WTC11 (cell line): ENCODE measurements around the gene TRMT112. TPM values are rescaled to one million over a fixed set of nuclear protein-coding genes. Genes with fewer than 3 reads are reported as not detected.

Experiments
- ATAC-seq: fragments of 200-7000 bp; cut with Tn5 transposase; 2 replicates; pipeline ENCODE4 v1.10.0; 2021; ENCODE audit warnings: mild to moderate bottlenecking, moderate library complexity
- CTCF ChIA-PET: fragments of 300-600 bp; sonication (Branson Sonifier 250); formaldehyde crosslinking; loops from one replicate; lab custom pipeline; 2021; ENCODE audit warnings: antibody characterized with exemption; lab: Charles Lee
- POLR2A ChIA-PET: fragments of 350-600 bp; sonication (Branson Sonifier 250); formaldehyde crosslinking; loops from one replicate; lab custom pipeline; 2021; ENCODE audit warnings: antibody characterized with exemption; lab: Charles Lee
- DNase-seq: peaks from one replicate; pipeline ENCODE4 v3.0.0; 2021; ENCODE audit warnings: low spot score
- H3K27ac Mint-ChIP-seq: 2 replicates; pipeline ENCODE4 v1.8.0; 2021; ENCODE audit warnings: mixed read lengths
- H3K27me3 Mint-ChIP-seq: 2 replicates; pipeline ENCODE4 v1.8.0; 2021; ENCODE audit warnings: low read depth, mild to moderate bottlenecking, moderate library complexity, mixed read lengths
- H3K36me3 Mint-ChIP-seq: 2 replicates; pipeline ENCODE4 v1.8.0; 2021; ENCODE audit warnings: mixed read lengths
- H3K4me1 Mint-ChIP-seq: 2 replicates; pipeline ENCODE4 v1.8.0; 2022; ENCODE audit warnings: mixed read lengths
- H3K4me3 Mint-ChIP-seq: 2 replicates; pipeline ENCODE4 v1.8.0; 2021; ENCODE audit warnings: mild to moderate bottlenecking, moderate library complexity, mixed read lengths
- H3K9me3 Mint-ChIP-seq: 2 replicates; pipeline ENCODE4 v1.8.0; 2021; ENCODE audit warnings: mixed read lengths
- ETV6 ChIP-seq: sonication (generic); formaldehyde crosslinking; IDR thresholded peaks from 2 replicates; pipeline ENCODE4 v1.8.1; 2022; ENCODE audit warnings: mild to moderate bottlenecking, missing genetic modification reagents
- FOXJ3 ChIP-seq: sonication (generic); formaldehyde crosslinking; IDR thresholded peaks from 2 replicates; pipeline ENCODE4 v1.9.0; 2021; ENCODE audit warnings: missing genetic modification reagents, mild to moderate bottlenecking, borderline replicate concordance
- JAZF1 ChIP-seq: fragments of 250-450 bp; sonication (Bioruptor Pico); IDR thresholded peaks from 2 replicates; pipeline ENCODE4 v1.9.0; 2021; ENCODE audit warnings: moderate library complexity, mild to moderate bottlenecking, inconsistent platforms
- MXD4 ChIP-seq: fragments of 250-450 bp; sonication (Bioruptor Pico); IDR thresholded peaks from 2 replicates; pipeline ENCODE4 v1.8.0; 2021; ENCODE audit warnings: mild to moderate bottlenecking, moderate library complexity, borderline replicate concordance
- NR2C2 ChIP-seq: sonication (generic); formaldehyde crosslinking; IDR thresholded peaks from 2 replicates; pipeline ENCODE4 v1.8.0; 2022; ENCODE audit warnings: mild to moderate bottlenecking, missing genetic modification reagents
- NR3C1 ChIP-seq: sonication (generic); formaldehyde crosslinking; conservative IDR thresholded peaks from 2 replicates; pipeline ENCODE4 v1.8.1; 2023; ENCODE audit warnings: low read depth, mild to moderate bottlenecking, missing genetic modification reagents
- RORB ChIP-seq: fragments of 250-450 bp; sonication (Bioruptor Pico); IDR thresholded peaks from 2 replicates; pipeline ENCODE4 v1.9.0; 2021; ENCODE audit warnings: mild to moderate bottlenecking
- TCF7 ChIP-seq: sonication (generic); formaldehyde crosslinking; IDR thresholded peaks from 2 replicates; pipeline ENCODE4 v1.8.0; 2022; ENCODE audit warnings: mild to moderate bottlenecking, low read depth, missing genetic modification reagents, moderate library complexity
- TP53 ChIP-seq: sonication (generic); formaldehyde crosslinking; IDR thresholded peaks from 2 replicates; pipeline ENCODE4 v1.8.1; 2023; ENCODE audit warnings: mild to moderate bottlenecking, missing genetic modification reagents
- ZBTB21 ChIP-seq: sonication (generic); formaldehyde crosslinking; IDR thresholded peaks from 2 replicates; pipeline ENCODE4 v1.8.1; 2023; ENCODE audit warnings: mild to moderate bottlenecking, missing genetic modification reagents, borderline replicate concordance
- ZNF219 ChIP-seq: sonication (generic); formaldehyde crosslinking; IDR thresholded peaks from 2 replicates; pipeline ENCODE4 v1.8.0; 2023; ENCODE audit warnings: missing genetic modification reagents, mild to moderate bottlenecking, borderline replicate concordance
- total RNA-seq: library from RNA; stranded (reverse); gene quantifications from 3 replicates; pipeline ENCODE4 v1.2.3, GENCODE V29; 2021
- TF ChIP-seq, protein P1 (sequence below): fragments of 250-450 bp; sonication (Bioruptor Pico); IDR thresholded peaks from 2 replicates; pipeline ENCODE4 v2.1.2; 2022; ENCODE audit warnings: mild to moderate bottlenecking, moderate library complexity
- TF ChIP-seq, protein P2 (sequence below): fragments of 250-450 bp; sonication (Bioruptor Pico); conservative IDR thresholded peaks from 2 replicates; pipeline ENCODE4 v1.9.0; 2021; ENCODE audit warnings: mild to moderate bottlenecking
- TF ChIP-seq, protein P3 (sequence below): sonication (generic); formaldehyde crosslinking; IDR thresholded peaks from 2 replicates; pipeline ENCODE4 v1.8.1; 2022; ENCODE audit warnings: low read depth, missing genetic modification reagents, borderline replicate concordance
- TF ChIP-seq, protein P4 (sequence below): sonication (generic); formaldehyde crosslinking; IDR thresholded peaks from 2 replicates; pipeline ENCODE4 v1.8.1; 2022; ENCODE audit warnings: missing genetic modification reagents, borderline replicate concordance
- TF ChIP-seq, protein P5 (sequence below): sonication (generic); formaldehyde crosslinking; IDR thresholded peaks from 2 replicates; pipeline ENCODE4 v1.8.1; 2022; ENCODE audit warnings: low read depth, mild to moderate bottlenecking, moderate library complexity, missing genetic modification reagents, borderline replicate concordance
- TF ChIP-seq, protein P6 (sequence below): sonication (generic); formaldehyde crosslinking; IDR thresholded peaks from 2 replicates; pipeline ENCODE4 v1.8.1; 2022; ENCODE audit warnings: mild to moderate bottlenecking, missing genetic modification reagents, moderate library complexity, borderline replicate concordance
- TF ChIP-seq, protein P7 (sequence below): sonication (generic); formaldehyde crosslinking; IDR thresholded peaks from 2 replicates; pipeline ENCODE4 v1.8.1; 2023; ENCODE audit warnings: mild to moderate bottlenecking, missing genetic modification reagents, moderate library complexity
- TF ChIP-seq, protein P8 (sequence below): sonication (generic); formaldehyde crosslinking; IDR thresholded peaks from 2 replicates; pipeline ENCODE4 v1.8.1; 2023; ENCODE audit warnings: mild to moderate bottlenecking, moderate library complexity, missing genetic modification reagents
- TF ChIP-seq, protein P9 (sequence below): fragments of 250-450 bp; sonication (Bioruptor Pico); IDR thresholded peaks from 2 replicates; pipeline ENCODE4 v1.9.0; 2021; ENCODE audit warnings: moderate library complexity, mild to moderate bottlenecking, inconsistent platforms, borderline replicate concordance

The TRMT112 gene
- total RNA-seq, 1 experiment from 2014 or later, result 285 TPM

DNA sequence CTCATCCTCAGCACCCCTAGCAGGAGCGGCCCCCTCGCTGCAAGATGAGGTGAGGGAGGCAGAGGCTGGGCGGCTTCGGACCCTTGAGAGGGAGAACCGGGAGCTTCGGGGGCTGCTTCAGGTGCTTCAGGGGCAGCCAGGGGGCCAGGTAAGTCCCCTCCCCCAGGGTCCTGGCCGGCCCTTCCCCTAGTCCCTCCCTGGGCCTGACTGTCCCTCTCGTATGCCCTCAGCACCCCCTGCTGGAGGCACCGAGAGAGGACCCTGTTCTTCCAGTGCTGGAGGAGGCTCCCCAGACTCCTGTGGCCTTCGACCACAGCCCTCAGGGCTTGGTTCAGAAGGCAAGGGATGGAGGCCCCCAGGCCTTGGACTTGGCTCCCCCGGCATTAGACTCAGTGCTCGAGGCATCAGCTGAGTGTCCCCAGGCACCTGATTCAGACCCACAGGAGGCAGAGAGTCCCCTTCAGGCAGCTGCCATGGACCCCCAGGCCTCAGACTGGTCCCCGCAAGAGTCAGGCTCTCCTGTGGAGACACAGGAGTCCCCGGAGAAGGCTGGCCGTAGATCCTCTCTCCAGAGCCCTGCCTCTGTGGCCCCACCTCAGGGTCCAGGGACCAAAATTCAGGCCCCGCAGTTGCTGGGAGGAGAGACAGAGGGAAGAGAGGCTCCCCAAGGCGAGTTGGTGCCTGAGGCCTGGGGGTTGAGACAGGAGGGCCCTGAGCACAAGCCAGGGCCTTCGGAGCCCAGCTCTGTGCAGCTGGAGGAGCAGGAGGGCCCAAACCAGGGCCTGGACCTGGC, 26.6 kb upstream of the TRMT112 start (continued):
- TF ChIP-seq, protein P1, sequence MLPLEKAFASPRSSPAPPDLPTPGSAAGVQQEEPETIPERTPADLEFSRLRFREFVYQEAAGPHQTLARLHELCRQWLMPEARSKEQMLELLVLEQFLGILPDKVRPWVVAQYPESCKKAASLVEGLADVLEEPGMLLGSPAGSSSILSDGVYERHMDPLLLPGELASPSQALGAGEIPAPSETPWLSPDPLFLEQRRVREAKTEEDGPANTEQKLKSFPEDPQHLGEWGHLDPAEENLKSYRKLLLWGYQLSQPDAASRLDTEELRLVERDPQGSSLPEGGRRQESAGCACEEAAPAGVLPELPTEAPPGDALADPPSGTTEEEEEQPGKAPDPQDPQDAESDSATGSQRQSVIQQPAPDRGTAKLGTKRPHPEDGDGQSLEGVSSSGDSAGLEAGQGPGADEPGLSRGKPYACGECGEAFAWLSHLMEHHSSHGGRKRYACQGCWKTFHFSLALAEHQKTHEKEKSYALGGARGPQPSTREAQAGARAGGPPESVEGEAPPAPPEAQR (CRISPR knock-in tag), result no peak
- TF ChIP-seq, protein P2, sequence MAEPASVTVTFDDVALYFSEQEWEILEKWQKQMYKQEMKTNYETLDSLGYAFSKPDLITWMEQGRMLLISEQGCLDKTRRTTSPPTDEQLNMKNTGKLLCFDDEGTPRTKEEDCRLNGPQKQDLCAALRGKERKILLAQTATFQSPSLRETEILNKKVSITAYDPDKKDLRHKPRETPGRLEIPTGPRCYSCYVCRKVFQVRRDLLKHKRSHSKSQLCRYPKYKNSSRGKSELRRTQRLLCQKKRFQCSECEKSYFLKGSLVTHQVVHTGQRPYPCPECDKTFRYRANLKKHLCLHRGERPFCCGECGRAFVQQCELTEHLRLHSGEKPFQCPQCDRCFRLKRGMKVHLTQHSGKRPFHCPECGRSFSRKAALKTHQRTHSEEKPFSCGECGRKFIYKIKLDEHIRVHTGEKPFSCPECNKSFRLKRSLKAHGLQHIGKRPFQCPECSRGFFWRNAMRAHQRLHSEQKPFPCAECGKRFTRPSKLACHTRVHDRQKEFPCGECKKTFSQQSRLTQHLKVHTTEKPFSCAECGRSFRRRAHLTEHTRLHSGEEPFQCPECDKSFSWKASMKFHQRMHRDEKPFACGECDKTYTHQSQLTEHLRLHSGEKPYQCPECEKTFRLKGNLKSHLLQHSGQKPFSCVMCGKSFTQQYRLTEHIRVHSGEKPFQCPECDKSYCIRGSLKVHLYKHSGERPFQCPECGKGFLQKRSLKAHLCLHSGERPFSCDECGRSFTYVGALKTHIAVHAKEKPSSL (CRISPR knock-in tag), result no peak
- TF ChIP-seq, protein P3, sequence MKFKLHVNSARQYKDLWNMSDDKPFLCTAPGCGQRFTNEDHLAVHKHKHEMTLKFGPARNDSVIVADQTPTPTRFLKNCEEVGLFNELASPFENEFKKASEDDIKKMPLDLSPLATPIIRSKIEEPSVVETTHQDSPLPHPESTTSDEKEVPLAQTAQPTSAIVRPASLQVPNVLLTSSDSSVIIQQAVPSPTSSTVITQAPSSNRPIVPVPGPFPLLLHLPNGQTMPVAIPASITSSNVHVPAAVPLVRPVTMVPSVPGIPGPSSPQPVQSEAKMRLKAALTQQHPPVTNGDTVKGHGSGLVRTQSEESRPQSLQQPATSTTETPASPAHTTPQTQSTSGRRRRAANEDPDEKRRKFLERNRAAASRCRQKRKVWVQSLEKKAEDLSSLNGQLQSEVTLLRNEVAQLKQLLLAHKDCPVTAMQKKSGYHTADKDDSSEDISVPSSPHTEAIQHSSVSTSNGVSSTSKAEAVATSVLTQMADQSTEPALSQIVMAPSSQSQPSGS (CRISPR knock-in tag), result no peak
- TF ChIP-seq FOXJ3 (CRISPR knock-in tag), result no peak
- TF ChIP-seq, protein P4, sequence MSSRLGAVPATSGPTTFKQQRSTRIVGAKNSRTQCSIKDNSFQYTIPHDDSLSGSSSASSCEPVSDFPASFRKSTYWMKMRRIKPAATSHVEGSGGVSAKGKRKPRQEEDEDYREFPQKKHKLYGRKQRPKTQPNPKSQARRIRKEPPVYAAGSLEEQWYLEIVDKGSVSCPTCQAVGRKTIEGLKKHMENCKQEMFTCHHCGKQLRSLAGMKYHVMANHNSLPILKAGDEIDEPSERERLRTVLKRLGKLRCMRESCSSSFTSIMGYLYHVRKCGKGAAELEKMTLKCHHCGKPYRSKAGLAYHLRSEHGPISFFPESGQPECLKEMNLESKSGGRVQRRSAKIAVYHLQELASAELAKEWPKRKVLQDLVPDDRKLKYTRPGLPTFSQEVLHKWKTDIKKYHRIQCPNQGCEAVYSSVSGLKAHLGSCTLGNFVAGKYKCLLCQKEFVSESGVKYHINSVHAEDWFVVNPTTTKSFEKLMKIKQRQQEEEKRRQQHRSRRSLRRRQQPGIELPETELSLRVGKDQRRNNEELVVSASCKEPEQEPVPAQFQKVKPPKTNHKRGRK, result no peak
- TF ChIP-seq TCF7, result no peak
- no peak for TF ChIP-seq MXD4 (CRISPR knock-in tag)
- TF ChIP-seq ZBTB21, result no peak
- no peak for TF ChIP-seq ETV6 (CRISPR knock-in tag)
- TF ChIP-seq, protein P5, sequence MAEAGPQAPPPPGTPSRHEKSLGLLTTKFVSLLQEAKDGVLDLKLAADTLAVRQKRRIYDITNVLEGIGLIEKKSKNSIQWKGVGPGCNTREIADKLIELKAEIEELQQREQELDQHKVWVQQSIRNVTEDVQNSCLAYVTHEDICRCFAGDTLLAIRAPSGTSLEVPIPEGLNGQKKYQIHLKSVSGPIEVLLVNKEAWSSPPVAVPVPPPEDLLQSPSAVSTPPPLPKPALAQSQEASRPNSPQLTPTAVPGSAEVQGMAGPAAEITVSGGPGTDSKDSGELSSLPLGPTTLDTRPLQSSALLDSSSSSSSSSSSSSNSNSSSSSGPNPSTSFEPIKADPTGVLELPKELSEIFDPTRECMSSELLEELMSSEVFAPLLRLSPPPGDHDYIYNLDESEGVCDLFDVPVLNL (CRISPR knock-in tag), result no peak
- TF ChIP-seq, protein P6, sequence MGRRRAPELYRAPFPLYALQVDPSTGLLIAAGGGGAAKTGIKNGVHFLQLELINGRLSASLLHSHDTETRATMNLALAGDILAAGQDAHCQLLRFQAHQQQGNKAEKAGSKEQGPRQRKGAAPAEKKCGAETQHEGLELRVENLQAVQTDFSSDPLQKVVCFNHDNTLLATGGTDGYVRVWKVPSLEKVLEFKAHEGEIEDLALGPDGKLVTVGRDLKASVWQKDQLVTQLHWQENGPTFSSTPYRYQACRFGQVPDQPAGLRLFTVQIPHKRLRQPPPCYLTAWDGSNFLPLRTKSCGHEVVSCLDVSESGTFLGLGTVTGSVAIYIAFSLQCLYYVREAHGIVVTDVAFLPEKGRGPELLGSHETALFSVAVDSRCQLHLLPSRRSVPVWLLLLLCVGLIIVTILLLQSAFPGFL, result no peak

DNA sequence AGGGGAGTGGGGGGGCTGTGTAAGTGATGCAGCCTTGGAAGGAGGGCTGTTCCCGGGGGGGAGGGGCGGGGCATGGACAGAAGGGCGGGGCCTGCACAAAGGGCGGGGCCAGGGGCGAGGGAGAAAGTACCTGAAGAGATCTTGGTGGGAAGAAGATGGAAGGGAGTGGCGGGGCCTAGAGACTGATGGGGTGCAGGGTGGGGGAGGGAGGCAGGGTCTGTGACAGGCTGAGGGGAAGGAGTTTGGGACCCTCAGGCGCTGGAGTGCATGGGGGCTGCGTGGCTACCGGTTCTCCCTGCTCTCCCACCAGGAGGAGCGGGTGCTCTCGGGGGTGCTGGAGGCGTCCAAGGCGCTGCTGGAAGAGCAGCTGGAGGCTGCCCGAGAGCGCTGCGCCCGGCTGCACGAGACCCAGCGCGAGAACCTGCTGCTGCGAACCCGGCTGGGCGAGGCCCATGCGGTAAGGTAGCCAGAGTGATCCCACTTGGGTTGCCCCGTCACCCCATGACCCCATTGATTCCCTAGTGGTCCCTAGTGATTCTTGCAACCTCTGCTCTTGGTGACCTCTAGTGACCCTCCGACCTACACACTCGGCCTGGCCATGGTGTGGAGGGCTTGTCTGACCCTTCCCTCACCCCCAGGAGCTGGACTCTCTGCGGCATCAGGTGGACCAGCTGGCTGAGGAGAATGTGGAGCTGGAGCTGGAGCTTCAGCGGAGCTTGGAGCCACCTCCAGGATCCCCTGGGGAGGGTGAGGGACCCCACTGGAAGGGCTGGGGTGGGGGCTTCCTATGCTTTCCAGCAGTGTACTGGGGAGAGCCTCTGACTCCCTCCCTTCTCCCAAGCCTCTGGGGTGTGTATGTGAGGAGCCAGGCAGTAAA, 25.7 kb upstream of the TRMT112 start:
- peaks cover 24% of the 10 kb centered on the region for H3K4me1 Mint-ChIP-seq
- no peaks in the 10 kb centered on the region for H3K9me3 Mint-ChIP-seq
- H3K27ac Mint-ChIP-seq, result no peak overlapping the region
- H3K36me3 Mint-ChIP-seq, result no peaks in the 10 kb centered on the region
- H3K4me3 Mint-ChIP-seq, result peak overlapping the region; percentile 69
- CTCF ChIA-PET, result interaction anchor here (0.6 to 13.9 kb wide), 33 partner anchors 10 to 481 kb away, joined by 3 to 437 read pairs (median 7); partner anchors contain the start of genes CATSPERZ, ESRRA, FKBP2 and PRDX5
- POLR2A ChIA-PET, result interaction anchor here (1.0 to 1.5 kb wide), 4 partner anchors 12 to 39 kb away, joined by 3 to 14 read pairs (median 6); partner anchors contain the start of genes ESRRA, PRDX5 and TRMT112
- no peak for DNase-seq
- peak; percentile 5 for ATAC-seq
- TF ChIP-seq RORB (CRISPR knock-in tag) (no peak), MXD4 (CRISPR knock-in tag) (no peak), NR2C2 (CRISPR knock-in tag) (no peak), NR3C1 (CRISPR knock-in tag) (no peak), TP53 (CRISPR knock-in tag) (no peak), JAZF1 (CRISPR knock-in tag) (no peak), ZNF219 (CRISPR knock-in tag) (no peak)
- TF ChIP-seq, protein P7, sequence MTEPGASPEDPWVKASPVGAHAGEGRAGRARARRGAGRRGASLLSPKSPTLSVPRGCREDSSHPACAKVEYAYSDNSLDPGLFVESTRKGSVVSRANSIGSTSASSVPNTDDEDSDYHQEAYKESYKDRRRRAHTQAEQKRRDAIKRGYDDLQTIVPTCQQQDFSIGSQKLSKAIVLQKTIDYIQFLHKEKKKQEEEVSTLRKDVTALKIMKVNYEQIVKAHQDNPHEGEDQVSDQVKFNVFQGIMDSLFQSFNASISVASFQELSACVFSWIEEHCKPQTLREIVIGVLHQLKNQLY (CRISPR knock-in tag), result no peak
- TF ChIP-seq, protein P8, sequence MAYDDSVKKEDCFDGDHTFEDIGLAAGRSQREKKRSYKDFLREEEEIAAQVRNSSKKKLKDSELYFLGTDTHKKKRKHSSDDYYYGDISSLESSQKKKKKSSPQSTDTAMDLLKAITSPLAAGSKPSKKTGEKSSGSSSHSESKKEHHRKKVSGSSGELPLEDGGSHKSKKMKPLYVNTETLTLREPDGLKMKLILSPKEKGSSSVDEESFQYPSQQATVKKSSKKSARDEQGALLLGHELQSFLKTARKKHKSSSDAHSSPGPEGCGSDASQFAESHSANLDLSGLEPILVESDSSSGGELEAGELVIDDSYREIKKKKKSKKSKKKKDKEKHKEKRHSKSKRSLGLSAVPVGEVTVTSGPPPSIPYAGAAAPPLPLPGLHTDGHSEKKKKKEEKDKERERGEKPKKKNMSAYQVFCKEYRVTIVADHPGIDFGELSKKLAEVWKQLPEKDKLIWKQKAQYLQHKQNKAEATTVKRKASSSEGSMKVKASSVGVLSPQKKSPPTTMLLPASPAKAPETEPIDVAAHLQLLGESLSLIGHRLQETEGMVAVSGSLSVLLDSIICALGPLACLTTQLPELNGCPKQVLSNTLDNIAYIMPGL (CRISPR knock-in tag), result no peak
- TF ChIP-seq, protein P9, sequence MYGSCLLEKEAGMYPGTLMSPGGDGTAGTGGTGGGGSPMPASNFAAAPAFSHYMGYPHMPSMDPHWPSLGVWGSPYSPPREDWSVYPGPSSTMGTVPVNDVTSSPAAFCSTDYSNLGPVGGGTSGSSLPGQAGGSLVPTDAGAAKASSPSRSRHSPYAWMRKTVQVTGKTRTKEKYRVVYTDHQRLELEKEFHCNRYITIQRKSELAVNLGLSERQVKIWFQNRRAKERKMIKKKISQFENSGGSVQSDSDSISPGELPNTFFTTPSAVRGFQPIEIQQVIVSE (CRISPR knock-in tag), result no peak
- peaks cover 28% of the 10 kb centered on the region for H3K27me3 Mint-ChIP-seq
